Measurements from ENCODE around the gene MAP3K4. TPM values are rescaled to one million over a fixed set of nuclear protein-coding genes. Genes with fewer than 3 reads are reported as not detected.

The MAP3K4 gene
- total RNA-seq, 1 donor, result 31.1 TPM

DNA sequence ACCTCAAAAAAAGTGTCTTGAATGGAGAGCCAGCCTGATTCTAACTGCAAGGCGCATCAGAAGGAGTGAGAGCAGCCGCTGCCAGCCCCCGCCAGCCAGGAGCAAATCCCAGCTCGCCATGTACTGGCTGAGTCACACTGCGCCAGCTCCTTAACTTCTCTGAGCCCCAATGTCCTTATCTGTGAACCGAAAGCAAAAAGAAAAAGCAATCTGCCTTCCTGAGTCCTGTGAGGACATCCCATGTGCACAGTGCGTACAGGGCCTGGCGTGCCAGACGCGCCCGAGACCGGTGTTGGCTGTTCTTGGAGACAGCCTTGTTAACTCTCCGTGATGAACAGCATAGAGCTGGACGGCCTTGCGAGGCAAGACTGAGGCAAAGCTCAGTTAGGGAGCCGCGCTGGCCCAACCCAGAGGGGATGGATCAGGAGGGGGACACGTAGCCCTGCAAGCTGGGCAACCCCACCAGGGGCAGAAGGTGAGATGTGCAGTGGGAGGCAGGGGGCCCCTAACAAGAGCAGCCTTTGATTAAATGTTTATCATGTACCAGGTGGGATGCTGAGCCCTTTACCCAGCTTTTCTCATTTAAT lies 159.6 kb downstream of the MAP3K4 start:
- no peak overlapping the region for H3K4me3 ChIP-seq (ENCODE audit: insufficient read depth, low read length)
- no peaks in the 10 kb centered on the region for H3K4me1 ChIP-seq (ENCODE audit: insufficient read depth, low read length)
- H2AFZ ChIP-seq (ENCODE audit: low read length), result no peak overlapping the region
- peaks cover 18% of the 10 kb centered on the region for H3K36me3 ChIP-seq (ENCODE audit: insufficient read depth, low read length)
- H4K20me1 ChIP-seq (ENCODE audit: insufficient read depth, low read length), result no peaks in the 10 kb centered on the region
- H3K79me2 ChIP-seq (ENCODE audit: insufficient read depth, low read length), result no peaks in the 10 kb centered on the region
- H3K27ac ChIP-seq (ENCODE audit: low read depth, low read length), result no peak overlapping the region
- H3K4me2 ChIP-seq (ENCODE audit: insufficient read depth, low read length), result no peak overlapping the region
- no peaks in the 10 kb centered on the region for H3K27me3 ChIP-seq (ENCODE audit: insufficient read depth, low read length)
- TF ChIP-seq, protein P1, sequence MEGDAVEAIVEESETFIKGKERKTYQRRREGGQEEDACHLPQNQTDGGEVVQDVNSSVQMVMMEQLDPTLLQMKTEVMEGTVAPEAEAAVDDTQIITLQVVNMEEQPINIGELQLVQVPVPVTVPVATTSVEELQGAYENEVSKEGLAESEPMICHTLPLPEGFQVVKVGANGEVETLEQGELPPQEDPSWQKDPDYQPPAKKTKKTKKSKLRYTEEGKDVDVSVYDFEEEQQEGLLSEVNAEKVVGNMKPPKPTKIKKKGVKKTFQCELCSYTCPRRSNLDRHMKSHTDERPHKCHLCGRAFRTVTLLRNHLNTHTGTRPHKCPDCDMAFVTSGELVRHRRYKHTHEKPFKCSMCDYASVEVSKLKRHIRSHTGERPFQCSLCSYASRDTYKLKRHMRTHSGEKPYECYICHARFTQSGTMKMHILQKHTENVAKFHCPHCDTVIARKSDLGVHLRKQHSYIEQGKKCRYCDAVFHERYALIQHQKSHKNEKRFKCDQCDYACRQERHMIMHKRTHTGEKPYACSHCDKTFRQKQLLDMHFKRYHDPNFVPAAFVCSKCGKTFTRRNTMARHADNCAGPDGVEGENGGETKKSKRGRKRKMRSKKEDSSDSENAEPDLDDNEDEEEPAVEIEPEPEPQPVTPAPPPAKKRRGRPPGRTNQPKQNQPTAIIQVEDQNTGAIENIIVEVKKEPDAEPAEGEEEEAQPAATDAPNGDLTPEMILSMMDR (IDR thresholded peaks at IDR 0.05; ENCODE audit: extremely low read depth, low read depth, low read length), result no peak
- no peak for DNase-seq (ENCODE audit: insufficient read length, low spot score, missing footprints)
- no peaks in the 10 kb centered on the region for H3K9me3 ChIP-seq (ENCODE audit: low read depth, low read length)

DNA sequence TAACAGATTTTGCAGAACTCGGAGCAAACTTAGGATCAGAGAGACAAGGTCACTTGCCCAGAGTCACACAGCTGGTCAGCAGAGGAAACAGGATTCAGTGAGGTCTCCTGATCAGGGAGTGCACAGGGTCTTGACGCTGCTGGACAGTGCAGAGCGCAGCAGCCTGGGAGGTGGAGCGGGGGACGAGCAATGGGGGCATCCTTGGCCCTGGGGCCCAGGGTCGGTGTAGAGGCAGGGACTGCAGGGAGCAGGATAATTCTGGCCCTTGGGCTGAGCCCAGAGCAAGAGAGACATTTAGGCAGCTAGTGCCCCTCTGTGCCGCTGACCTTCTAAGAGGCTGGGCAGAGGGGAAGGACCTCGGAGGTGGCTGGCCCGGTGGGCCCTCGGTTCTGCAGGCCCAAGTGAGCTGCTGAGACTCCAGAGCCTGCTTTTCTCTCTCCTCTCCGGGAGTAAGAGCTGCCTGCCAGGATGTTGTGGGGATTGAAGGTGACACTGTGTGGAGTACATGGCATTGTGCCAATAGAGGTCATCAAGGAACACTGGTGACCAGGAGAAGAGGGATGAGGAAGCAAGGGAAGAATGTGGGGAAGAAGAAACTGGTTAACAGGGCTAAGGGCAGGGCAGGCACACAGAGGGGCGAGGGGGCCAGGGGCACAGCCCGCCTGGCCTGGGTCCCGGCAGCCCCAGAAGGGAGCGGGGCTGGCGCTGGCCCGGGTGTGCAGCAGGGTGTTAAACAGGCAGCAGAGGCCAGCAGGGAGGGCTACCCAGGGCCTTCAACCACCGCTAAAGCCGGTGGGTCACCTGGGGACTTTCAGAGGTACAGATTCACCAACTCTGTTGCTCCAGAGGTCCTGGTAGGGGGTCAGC lies 160.3 kb downstream of the MAP3K4 start:
- no peak overlapping the region for H3K27ac ChIP-seq (ENCODE audit: low read depth, low read length)
- no peak overlapping the region for H2AFZ ChIP-seq (ENCODE audit: low read length)
- no peaks in the 10 kb centered on the region for H3K4me1 ChIP-seq (ENCODE audit: insufficient read depth, low read length)
- no peak overlapping the region for H3K4me3 ChIP-seq (ENCODE audit: insufficient read depth, low read length)
- TF ChIP-seq, protein P1 (IDR thresholded peaks at IDR 0.05; ENCODE audit: extremely low read depth, low read depth, low read length), result no peak
- peaks cover 11% of the 10 kb centered on the region for H3K36me3 ChIP-seq (ENCODE audit: insufficient read depth, low read length)
- H4K20me1 ChIP-seq (ENCODE audit: insufficient read depth, low read length), result no peaks in the 10 kb centered on the region
- H3K4me2 ChIP-seq (ENCODE audit: insufficient read depth, low read length), result no peak overlapping the region
- H3K9me3 ChIP-seq (ENCODE audit: low read depth, low read length), result no peaks in the 10 kb centered on the region
- no peaks in the 10 kb centered on the region for H3K27me3 ChIP-seq (ENCODE audit: insufficient read depth, low read length)
- H3K79me2 ChIP-seq (ENCODE audit: insufficient read depth, low read length), result no peaks in the 10 kb centered on the region
- DNase-seq (ENCODE audit: insufficient read length, low spot score, missing footprints), result no peak

DNA sequence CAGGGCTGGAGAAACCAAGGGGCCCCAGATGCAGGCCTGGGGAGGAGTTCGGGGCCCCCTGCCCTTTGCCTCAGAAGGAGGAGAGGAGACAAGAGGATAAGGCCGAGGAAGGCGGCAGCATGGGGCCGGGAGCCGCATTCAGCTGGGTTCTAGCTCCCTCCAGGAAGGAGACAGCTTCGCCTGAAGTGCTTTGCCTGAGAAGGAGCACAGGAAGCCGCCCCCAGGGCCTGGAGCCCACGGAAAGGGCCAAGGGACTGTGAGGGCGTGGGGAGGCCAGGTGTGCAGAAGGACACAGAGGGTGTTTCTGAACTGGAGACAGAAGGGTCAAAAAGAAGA lies 160.9 kb downstream of the MAP3K4 start:
- no peak overlapping the region for H3K4me2 ChIP-seq (ENCODE audit: insufficient read depth, low read length)
- H3K27me3 ChIP-seq (ENCODE audit: insufficient read depth, low read length), result no peaks in the 10 kb centered on the region
- H2AFZ ChIP-seq (ENCODE audit: low read length), result no peak overlapping the region
- no peak overlapping the region for H3K4me3 ChIP-seq (ENCODE audit: insufficient read depth, low read length)
- TF ChIP-seq, protein P1 (IDR thresholded peaks at IDR 0.05; ENCODE audit: extremely low read depth, low read depth, low read length), result no peak
- no peak overlapping the region for H3K27ac ChIP-seq (ENCODE audit: low read depth, low read length)
- H3K79me2 ChIP-seq (ENCODE audit: insufficient read depth, low read length), result no peaks in the 10 kb centered on the region
- no peaks in the 10 kb centered on the region for H3K4me1 ChIP-seq (ENCODE audit: insufficient read depth, low read length)
- H3K36me3 ChIP-seq (ENCODE audit: insufficient read depth, low read length), result peaks cover 10% of the 10 kb centered on the region
- no peaks in the 10 kb centered on the region for H4K20me1 ChIP-seq (ENCODE audit: insufficient read depth, low read length)
- no peaks in the 10 kb centered on the region for H3K9me3 ChIP-seq (ENCODE audit: low read depth, low read length)
- no peak for DNase-seq (ENCODE audit: insufficient read length, low spot score, missing footprints)

DNA sequence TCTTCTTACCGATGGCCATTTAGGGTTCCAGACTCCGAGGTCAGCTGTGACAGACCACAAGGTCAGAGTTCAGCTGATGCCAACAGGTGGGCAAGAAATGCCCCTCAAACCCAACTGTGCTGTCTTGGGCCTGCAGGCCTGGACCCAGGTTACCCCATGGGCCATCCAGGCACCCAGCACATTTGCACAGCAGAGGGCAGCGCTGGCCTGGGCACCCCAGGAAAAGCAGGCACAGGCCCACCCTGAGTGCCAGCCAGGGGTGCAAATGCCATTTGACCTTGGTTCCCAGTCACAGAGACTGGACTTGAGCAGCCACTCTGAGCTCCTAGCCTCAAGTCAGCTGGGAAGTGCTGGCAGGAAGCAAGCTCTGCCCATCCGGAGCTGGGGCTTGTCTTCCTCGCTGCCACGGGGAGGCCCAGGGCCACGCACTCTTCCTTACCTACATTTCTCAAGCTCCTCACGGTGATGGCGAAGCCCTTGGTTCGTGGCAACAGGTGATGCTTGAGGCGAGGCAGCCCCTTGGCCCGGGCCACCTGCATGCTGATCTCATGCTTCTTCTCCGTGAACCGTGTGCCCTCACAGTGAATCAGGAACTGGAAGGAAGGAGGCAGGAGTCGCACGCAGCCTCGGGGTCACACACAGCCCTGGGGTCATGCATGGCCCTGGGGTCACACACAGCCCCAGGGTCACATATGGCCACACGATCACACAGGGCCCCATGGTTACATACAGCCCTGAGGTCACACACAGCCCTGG lies 161.5 kb downstream of the MAP3K4 start:
- Histone ChIP-seq H3K4me2 (ENCODE audit: insufficient read depth, low read length) (no peak overlapping the region), H3K9me3 (ENCODE audit: low read depth, low read length) (no peaks in the 10 kb centered on the region), H4K20me1 (ENCODE audit: insufficient read depth, low read length) (no peaks in the 10 kb centered on the region), H3K36me3 (ENCODE audit: insufficient read depth, low read length) (peaks cover 10% of the 10 kb centered on the region), H2AFZ (ENCODE audit: low read length) (no peak overlapping the region), H3K4me3 (ENCODE audit: insufficient read depth, low read length) (no peak overlapping the region), H3K27ac (ENCODE audit: low read depth, low read length) (no peak overlapping the region), H3K79me2 (ENCODE audit: insufficient read depth, low read length) (no peaks in the 10 kb centered on the region), H3K27me3 (ENCODE audit: insufficient read depth, low read length) (no peaks in the 10 kb centered on the region), H3K4me1 (ENCODE audit: insufficient read depth, low read length) (no peaks in the 10 kb centered on the region)
- TF ChIP-seq, protein P1 (IDR thresholded peaks at IDR 0.05; ENCODE audit: extremely low read depth, low read depth, low read length), result peak; percentile 69
- no peak for DNase-seq (ENCODE audit: insufficient read length, low spot score, missing footprints)

All from osteoblast (primary cell).